NCI-H2107 (cell line): ENCODE data around the gene TMEM263.
"Not testable (repeated sequence)": the region's sequence is repeated elsewhere in the genome, so short reads cannot be mapped to it uniquely, and the experiment has no call there.

Experiments used
- DNase-seq: peaks from one replicate; lab custom pipeline; 2025; lab: John Stamatoyannopoulos, UW

TMEM263 gene

GRCh38 chr12:106986625-106987389 is 31.1 kb downstream of the TMEM263 start, which contains the start of gene MTERF2:
MTERF2 (minus strand) TSS chr12:106987146; CDS start chr12:106978714, 8,432 bp downstream.
- peak; percentile 86 for DNase-seq

- DNase-seq = no peak
Measured at GRCh38 chr12:106987846-106988245, 32.1 kb downstream of the TMEM263 start.

- no peak for DNase-seq
Measured at GRCh38 chr12:106994579-106995220, 39.0 kb downstream of the TMEM263 start.

GRCh38 chr12:106996102-106996501 is 40.4 kb downstream of the TMEM263 start:
- DNase-seq = not testable (repeated sequence)

GRCh38 chr12:106997916-106998315 is 42.2 kb downstream of the TMEM263 start:
- no peak for DNase-seq

GRCh38 chr12:106999446-106999845 is 43.7 kb downstream of the TMEM263 start:
- DNase-seq = no peak

GRCh38 chr12:107002665-107003064 is 47.0 kb downstream of the TMEM263 start:
- DNase-seq = not testable (repeated sequence)

GRCh38 chr12:107007411-107007810 is 51.7 kb downstream of the TMEM263 start:
- DNase-seq = no peak

- DNase-seq = no peak
Measured at GRCh38 chr12:107011519-107011918, 55.8 kb downstream of the TMEM263 start.

GRCh38 chr12:107012736-107013425 is 57.2 kb downstream of the TMEM263 start:
- no peak for DNase-seq

- DNase-seq = no peak
Measured at GRCh38 chr12:107014055-107014454, 58.3 kb downstream of the TMEM263 start.

GRCh38 chr12:107017042-107017441 is 61.3 kb downstream of the TMEM263 start:
- DNase-seq = no peak

GRCh38 chr12:107019546-107019945 is 63.8 kb downstream of the TMEM263 start:
- DNase-seq = no peak
